OCI-LY7 (cell line): ENCODE results near the gene AFDN. TPM values are rescaled to one million over a fixed set of nuclear protein-coding genes. Genes with fewer than 3 reads are reported as not detected.

ENCODE experiments used
- BruUV-seq: library from RNA; stranded (reverse); fragments of 400-500 nt; replicated peaks from 2 replicates; lab custom pipeline; 2021; lab: Mats Ljungman, UMichigan
- CTCF ChIA-PET: fragments of 300-600 bp; sonication (Branson Sonifier 250); formaldehyde crosslinking; loops from one replicate; lab custom pipeline; 2022; ENCODE audit warnings: antibody characterized with exemption; ENCODE audit not compliant: unreplicated experiment; lab: Charles Lee
- POLR2A ChIA-PET: fragments of 300-600 bp; sonication (Branson Sonifier 250); formaldehyde crosslinking; loops from one replicate; lab custom pipeline; 2022; ENCODE audit warnings: antibody characterized with exemption; lab: Charles Lee
- DNase-seq: peaks from one replicate; pipeline ENCODE4 v3.0.0-alpha.2; 2015; ENCODE audit warnings: low spot score
- H2AFZ ChIP-seq: fragments of 200-600 bp; sonication (generic), shearing (Covaris generic); 2 replicates; pipeline ENCODE4 v1.6.1; 2014; ENCODE audit warnings: mild to moderate bottlenecking, antibody characterized with exemption, low read length, moderate library complexity
- H3K27ac ChIP-seq: fragments of 200-600 bp; sonication (generic); 2 replicates; pipeline ENCODE4 v1.5.1; 2014; ENCODE audit warnings: mixed run types, low read depth, mild to moderate bottlenecking, moderate library complexity, low read length, inconsistent platforms; ENCODE audit not compliant: poor library complexity, severe bottlenecking
- H3K36me3 ChIP-seq: fragments of 200-600 bp; sonication (generic); 2 replicates; pipeline ENCODE4 v1.6.1; 2014; ENCODE audit warnings: mild to moderate bottlenecking, antibody characterized with exemption, low read length, moderate library complexity, mixed read lengths; ENCODE audit not compliant: insufficient read depth
- H3K4me1 ChIP-seq: fragments of 200-600 bp; sonication (generic); 2 replicates; pipeline ENCODE4 v1.5.1; 2014; ENCODE audit warnings: mild to moderate bottlenecking, low read length; ENCODE audit not compliant: insufficient read depth, poor library complexity, severe bottlenecking
- H3K4me2 ChIP-seq: fragments of 200-600 bp; sonication (generic); 2 replicates; pipeline ENCODE4 v1.6.1; 2014; ENCODE audit warnings: mild to moderate bottlenecking, low read length
- H3K4me3 ChIP-seq: fragments of 200-600 bp; sonication (generic); 2 replicates; pipeline ENCODE4 v1.5.1; 2014; ENCODE audit warnings: mild to moderate bottlenecking, low read depth, low read length; ENCODE audit not compliant: poor library complexity, severe bottlenecking
- H3K79me2 ChIP-seq: fragments of 200-600 bp; sonication (generic); 2 replicates; pipeline ENCODE4 v1.6.1; 2016; ENCODE audit warnings: low read depth, mild to moderate bottlenecking, low read length, moderate library complexity, mixed read lengths; ENCODE audit not compliant: insufficient read depth
- H3K9me2 ChIP-seq: fragments of 200-600 bp; sonication (generic); 2 replicates; pipeline ENCODE4 v1.6.1; 2016; ENCODE audit warnings: mild to moderate bottlenecking, low read length, mixed read lengths; ENCODE audit not compliant: insufficient read depth
- H3K9me3 ChIP-seq: fragments of 200-600 bp; sonication (generic); 2 replicates; pipeline ENCODE4 v1.6.1; 2014; ENCODE audit warnings: mild to moderate bottlenecking, mixed run types, low read length, mixed read lengths
- H4K20me1 ChIP-seq: fragments of 200-600 bp; sonication (generic); 2 replicates; pipeline ENCODE4 v1.6.1; 2014; ENCODE audit warnings: mild to moderate bottlenecking, antibody characterized with exemption, low read length, moderate library complexity, mixed read lengths; ENCODE audit not compliant: insufficient read depth
- EZH2phosphoT487 ChIP-seq: fragments of 200-600 bp; sonication (generic); IDR thresholded peaks from 2 replicates; pipeline ENCODE4 v1.6.1; 2018; ENCODE audit warnings: low read depth, borderline replicate concordance, mild to moderate bottlenecking, mixed run types, antibody characterized with exemption, low read length, moderate library complexity, mixed read lengths
- intact Hi-C: fragments of 100-400 bp; cut with micrococcal nuclease; formaldehyde crosslinking; loops from one replicate; pipeline ENCODE4 v1.10.0; 2022; ENCODE audit not compliant: unreplicated experiment
- total RNA-seq, 2 experiments: library from RNA; depleted of rRNA in 1 of 2; stranded (reverse); fragments of >200 nt in 1 of 2; shearing (Covaris generic) in 1 of 2; gene quantifications; 2 replicates each; pipeline ENCODE4 v1.2.3, GENCODE V29; 2014 to 2022
- TF ChIP-seq, protein P1 (sequence below): fragments of 200-600 bp; sonication (generic); conservative IDR thresholded peaks from 2 replicates; pipeline ENCODE4 v1.5.1; 2014; ENCODE audit warnings: mild to moderate bottlenecking, antibody characterized with exemption, low read length, moderate library complexity, mixed read lengths

The AFDN gene
- total RNA-seq, 2 experiments from 2014 or later = 43.6 to 71.6 TPM

DNA sequence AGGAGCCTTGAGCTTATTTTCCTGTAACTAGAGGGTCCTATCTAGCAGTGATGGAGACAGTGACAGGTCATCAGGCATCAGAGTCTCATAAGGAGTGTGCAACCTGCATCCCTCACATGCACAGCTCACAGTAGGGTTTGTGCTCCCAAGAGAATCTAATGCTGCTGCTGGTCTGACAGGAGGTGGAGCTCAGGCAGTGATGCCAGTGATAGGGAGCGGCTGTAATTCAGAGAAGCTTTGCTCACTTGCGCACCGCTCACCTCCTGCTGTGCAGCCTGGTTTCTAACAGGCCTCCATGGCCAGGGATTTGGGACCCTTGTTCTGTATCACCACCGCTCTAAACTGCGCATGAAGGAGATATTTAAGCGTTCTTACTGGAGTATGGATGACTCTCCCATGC is 176.1 kb downstream of the AFDN start:
- CTCF ChIA-PET = no interaction called here
- no TSS peak for BruUV-seq
- POLR2A ChIA-PET = interaction anchor here (0.5 to 0.6 kb wide), 2 partner anchors 267 to 439 kb away, joined by 4 to 9 read pairs; no protein-coding TSS in a partner anchor

DNA sequence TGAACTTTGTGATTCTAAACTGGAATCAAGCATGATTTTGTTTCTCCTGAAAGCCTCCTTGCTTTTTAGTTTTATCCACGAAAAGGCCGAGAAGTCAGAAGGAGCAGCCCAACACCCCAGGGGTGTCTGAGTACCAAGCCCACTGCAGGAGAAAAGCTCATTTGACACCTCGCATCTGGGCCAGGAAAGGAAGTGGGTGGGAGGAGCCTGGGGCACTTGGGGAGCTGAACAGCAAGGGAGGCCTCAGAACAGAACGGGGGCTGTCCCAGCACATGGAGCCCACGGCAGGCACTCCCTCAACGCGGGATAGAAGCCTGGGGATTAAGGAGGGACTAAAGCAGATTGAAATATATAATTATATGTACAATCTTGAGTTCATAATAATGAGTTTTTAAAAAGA is 177.3 kb downstream of the AFDN start:
- intact Hi-C loops = no loop called here
- no peak for TF ChIP-seq EZH2phosphoT487
- TF ChIP-seq, protein P1, sequence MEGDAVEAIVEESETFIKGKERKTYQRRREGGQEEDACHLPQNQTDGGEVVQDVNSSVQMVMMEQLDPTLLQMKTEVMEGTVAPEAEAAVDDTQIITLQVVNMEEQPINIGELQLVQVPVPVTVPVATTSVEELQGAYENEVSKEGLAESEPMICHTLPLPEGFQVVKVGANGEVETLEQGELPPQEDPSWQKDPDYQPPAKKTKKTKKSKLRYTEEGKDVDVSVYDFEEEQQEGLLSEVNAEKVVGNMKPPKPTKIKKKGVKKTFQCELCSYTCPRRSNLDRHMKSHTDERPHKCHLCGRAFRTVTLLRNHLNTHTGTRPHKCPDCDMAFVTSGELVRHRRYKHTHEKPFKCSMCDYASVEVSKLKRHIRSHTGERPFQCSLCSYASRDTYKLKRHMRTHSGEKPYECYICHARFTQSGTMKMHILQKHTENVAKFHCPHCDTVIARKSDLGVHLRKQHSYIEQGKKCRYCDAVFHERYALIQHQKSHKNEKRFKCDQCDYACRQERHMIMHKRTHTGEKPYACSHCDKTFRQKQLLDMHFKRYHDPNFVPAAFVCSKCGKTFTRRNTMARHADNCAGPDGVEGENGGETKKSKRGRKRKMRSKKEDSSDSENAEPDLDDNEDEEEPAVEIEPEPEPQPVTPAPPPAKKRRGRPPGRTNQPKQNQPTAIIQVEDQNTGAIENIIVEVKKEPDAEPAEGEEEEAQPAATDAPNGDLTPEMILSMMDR = no peak

More for the DNA sequence above, 176.1 kb downstream of the AFDN start:
- no peak overlapping the region for H3K27ac ChIP-seq
- H3K4me2 ChIP-seq = no peak overlapping the region
- no peaks in the 10 kb centered on the region for H4K20me1 ChIP-seq
- no peaks in the 10 kb centered on the region for H3K79me2 ChIP-seq
- H3K4me1 ChIP-seq = no peaks in the 10 kb centered on the region
- no peak for TF ChIP-seq EZH2phosphoT487
- TF ChIP-seq, protein P1 = no peak
- H3K9me2 ChIP-seq = no peaks in the 10 kb centered on the region
- H3K4me3 ChIP-seq = no peak overlapping the region
- no peaks in the 10 kb centered on the region for H3K9me3 ChIP-seq
- H3K36me3 ChIP-seq = no peaks in the 10 kb centered on the region
- no peak overlapping the region for H2AFZ ChIP-seq
- DNase-seq = no peak
- intact Hi-C loops = no loop called here

DNA sequence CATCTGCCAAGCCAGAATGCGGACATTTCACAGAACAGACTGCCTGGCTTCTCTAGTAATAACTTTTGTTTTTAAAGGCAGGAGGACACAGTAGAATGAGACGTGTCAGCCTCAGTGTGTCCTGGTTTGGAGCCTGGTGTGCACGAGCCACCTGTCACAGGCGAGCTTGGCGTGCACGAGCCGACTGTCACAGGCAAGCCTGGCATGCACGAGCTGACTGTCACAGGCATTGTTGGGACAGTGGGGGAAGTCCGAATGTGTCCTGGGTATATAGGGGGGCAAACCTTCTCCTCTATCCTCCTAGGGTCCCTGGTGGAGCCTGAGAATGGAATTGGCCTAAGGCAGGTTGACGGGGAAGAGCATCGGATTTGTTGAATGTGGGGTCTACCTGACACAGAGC is 178.2 kb downstream of the AFDN start:
- ChIA-PET POLR2A (no interaction called here), CTCF (no interaction called here)
- BruUV-seq = no TSS peak
- no peak overlapping the region for H2AFZ ChIP-seq
- no peaks in the 10 kb centered on the region for H4K20me1 ChIP-seq
- H3K9me2 ChIP-seq = no peaks in the 10 kb centered on the region
- intact Hi-C loops = no loop called here
- H3K36me3 ChIP-seq = no peaks in the 10 kb centered on the region
- H3K4me3 ChIP-seq = no peak overlapping the region
- DNase-seq = no peak
- TF ChIP-seq EZH2phosphoT487 = no peak
- TF ChIP-seq, protein P1 = no peak
- H3K4me2 ChIP-seq = no peak overlapping the region
- no peak overlapping the region for H3K27ac ChIP-seq
- H3K4me1 ChIP-seq = no peaks in the 10 kb centered on the region
- no peaks in the 10 kb centered on the region for H3K9me3 ChIP-seq
- no peaks in the 10 kb centered on the region for H3K79me2 ChIP-seq

More for the DNA sequence above, 177.3 kb downstream of the AFDN start:
- Histone ChIP-seq H3K9me2 (no peaks in the 10 kb centered on the region), H3K27ac (no peak overlapping the region), H3K4me1 (no peaks in the 10 kb centered on the region), H3K4me2 (no peak overlapping the region), H3K9me3 (no peaks in the 10 kb centered on the region), H4K20me1 (no peaks in the 10 kb centered on the region), H2AFZ (no peak overlapping the region), H3K4me3 (no peak overlapping the region), H3K79me2 (no peaks in the 10 kb centered on the region), H3K36me3 (no peaks in the 10 kb centered on the region)
- DNase-seq = no peak
- BruUV-seq = no TSS peak
- CTCF ChIA-PET = no interaction called here
- POLR2A ChIA-PET = no interaction called here
